ENCODE measurements around the gene NLRP2B. TPM values are rescaled to one million over a fixed set of nuclear protein-coding genes. Genes with fewer than 3 reads are reported as not detected.
"Not testable (repeated sequence)": the region's sequence is repeated elsewhere in the genome, so short reads cannot be mapped to it uniquely, and the experiment has no call there.

The NLRP2B gene
- total RNA-seq, 1 experiment from 2014 or later, result not detected

- H3K23me2 ChIP-seq (ENCODE audit: insufficient read length, low read depth, low read length, poor library complexity, severe bottlenecking), result no peaks in the 10 kb centered on the region
- no peak overlapping the region for H3K56ac ChIP-seq (ENCODE audit: insufficient read length, low read depth, low read length)
- H3K18ac ChIP-seq (ENCODE audit: insufficient read length, low read depth, low read length), result no peak overlapping the region
- DNase-seq, result no peak
- H3K4me2 ChIP-seq (ENCODE audit: insufficient read depth, insufficient read length, low read length), result no peak overlapping the region
- no peak overlapping the region for H2BK20ac ChIP-seq (ENCODE audit: low read depth, low read length, poor library complexity, severe bottlenecking)
- no peak overlapping the region for H4K91ac ChIP-seq (ENCODE audit: insufficient read length, low read depth, low read length)
- no peaks in the 10 kb centered on the region for H3K79me1 ChIP-seq (ENCODE audit: insufficient read depth, low read depth, low read length, poor library complexity, severe bottlenecking)
- Mint-ChIP-seq H3K9me3 (peaks cover 80 to 91% of the 10 kb centered on the region in 2 experiments), H3K27me3 (ENCODE audit: low read depth) (no peaks in the 10 kb centered on the region), H3K27ac (no peak overlapping the region), H3K4me3 (no peak overlapping the region), H3K4me1 (no peaks in the 10 kb centered on the region; a peak in 1 of 4 replicates), H3K36me3 (ENCODE audit: insufficient read depth in 1 of 3, low read depth in 3 of 3) (peaks cover 13 to 40% (median 23%) of the 10 kb centered on the region in 3 experiments)
- no peak overlapping the region for H2AK5ac ChIP-seq (ENCODE audit: insufficient read length, low read length)
- WGBS (ENCODE audit: extremely low coverage, insufficient read length, low lambda C conversion rate), result no CpG with 5 or more reads among the region's 4 CpGs
- no peaks in the 10 kb centered on the region for H3K9me3 ChIP-seq (ENCODE audit: control insufficient read depth, low read depth, low read length)
- H3K14ac ChIP-seq (ENCODE audit: insufficient read depth, low read length), result no peak overlapping the region
- no peak for TF ChIP-seq CTCF (conservative IDR thresholded peaks at IDR 0.05)
- no peak overlapping the region for H2BK5ac ChIP-seq (ENCODE audit: insufficient read length, low read length)
- H4K8ac ChIP-seq (replicated peaks; ENCODE audit: insufficient read length, low read depth, low read length), result no peak overlapping the region
- H2BK12ac ChIP-seq (ENCODE audit: insufficient read length, low read depth, low read length), result no peak overlapping the region
- no peak overlapping the region for H3K9ac ChIP-seq (ENCODE audit: extremely low read depth, insufficient read length, low read length)
- no peak overlapping the region for H2AFZ ChIP-seq (ENCODE audit: low read length)
- H3K79me2 ChIP-seq (ENCODE audit: insufficient read depth, low read length), result no peaks in the 10 kb centered on the region
- H2BK15ac ChIP-seq (ENCODE audit: low read depth, low read length), result no peak overlapping the region
- H3K27me3 ChIP-seq (ENCODE audit: insufficient read depth, low read length), result no peaks in the 10 kb centered on the region
- no peak overlapping the region for H3K27ac ChIP-seq (ENCODE audit: insufficient read length, low read depth, low read length)
- no peak overlapping the region for H4K5ac ChIP-seq (ENCODE audit: insufficient read length, low read depth, low read length)
- H3K23ac ChIP-seq (ENCODE audit: insufficient read length, low read depth, low read length), result no peak overlapping the region
- no peaks in the 10 kb centered on the region for H4K20me1 ChIP-seq (ENCODE audit: control insufficient read depth, insufficient read depth, insufficient read length)
- H2BK120ac ChIP-seq (ENCODE audit: low read depth, low read length, poor library complexity, severe bottlenecking), result no peak overlapping the region
- no peak overlapping the region for H3T11ph ChIP-seq (ENCODE audit: low read length)
- H3K4ac ChIP-seq (ENCODE audit: low read depth, low read length), result no peak overlapping the region
- H3K4me1 ChIP-seq (ENCODE audit: insufficient read depth, low read length), result no peaks in the 10 kb centered on the region
Observed at GRCh38 chrX:57640674-57641016, 39.4 kb downstream of the NLRP2B start.

- not testable (repeated sequence) for H2BK5ac ChIP-seq (ENCODE audit: insufficient read length, low read length)
Observed at GRCh38 chrX:57629438-57629837, 50.6 kb downstream of the NLRP2B start.

More at GRCh38 chrX:57629438-57629837, 50.6 kb downstream of the NLRP2B start:
- H3K14ac ChIP-seq (ENCODE audit: insufficient read depth, low read length); H3K79me1 ChIP-seq (ENCODE audit: insufficient read depth, low read depth, low read length, poor library complexity, severe bottlenecking); H3K9me3 ChIP-seq (ENCODE audit: control insufficient read depth, low read depth, low read length); H3K23ac ChIP-seq (ENCODE audit: insufficient read length, low read depth, low read length); H3K4me1 ChIP-seq (ENCODE audit: insufficient read depth, low read length); H2BK120ac ChIP-seq (ENCODE audit: low read depth, low read length, poor library complexity, severe bottlenecking); H3K4ac ChIP-seq (ENCODE audit: low read depth, low read length); H3K4me2 ChIP-seq (ENCODE audit: insufficient read depth, insufficient read length, low read length); H3K18ac ChIP-seq (ENCODE audit: insufficient read length, low read depth, low read length); H4K5ac ChIP-seq (ENCODE audit: insufficient read length, low read depth, low read length); H3K27me3 ChIP-seq (ENCODE audit: insufficient read depth, low read length); H2BK12ac ChIP-seq (ENCODE audit: insufficient read length, low read depth, low read length); H3K9ac ChIP-seq (ENCODE audit: extremely low read depth, insufficient read length, low read length); H3T11ph ChIP-seq (ENCODE audit: low read length); H2BK20ac ChIP-seq (ENCODE audit: low read depth, low read length, poor library complexity, severe bottlenecking); H4K91ac ChIP-seq (ENCODE audit: insufficient read length, low read depth, low read length); H2AFZ ChIP-seq (ENCODE audit: low read length); H3K4me1 Mint-ChIP-seq; DNase-seq; H2AK5ac ChIP-seq (ENCODE audit: insufficient read length, low read length); H3K27ac Mint-ChIP-seq; H3K79me2 ChIP-seq (ENCODE audit: insufficient read depth, low read length); H3K27ac ChIP-seq (ENCODE audit: insufficient read length, low read depth, low read length); H3K23me2 ChIP-seq (ENCODE audit: insufficient read length, low read depth, low read length, poor library complexity, severe bottlenecking); H4K20me1 ChIP-seq (ENCODE audit: control insufficient read depth, insufficient read depth, insufficient read length); H3K4me3 Mint-ChIP-seq; H2BK15ac ChIP-seq (ENCODE audit: low read depth, low read length); H3K27me3 Mint-ChIP-seq (ENCODE audit: low read depth); H4K8ac ChIP-seq (replicated peaks; ENCODE audit: insufficient read length, low read depth, low read length); H3K56ac ChIP-seq (ENCODE audit: insufficient read length, low read depth, low read length): not testable (repeated sequence)
- peaks cover 17 to 40% (median 26%) of the 10 kb centered on the region in 3 experiments; a peak in 6 of 7 replicates for H3K36me3 Mint-ChIP-seq (ENCODE audit: insufficient read depth in 1 of 3, low read depth in 3 of 3)
- H3K9me3 Mint-ChIP-seq, result peaks cover 69 to 74% of the 10 kb centered on the region in 2 experiments
- WGBS (ENCODE audit: extremely low coverage, insufficient read length, low lambda C conversion rate), result no CpG with 5 or more reads among the region's 20 CpGs

All from H9 (cell line).